Neural progenitor cell (in vitro differentiated cells): Measurements from ENCODE around the gene RPN2. TPM values are rescaled to one million over a fixed set of nuclear protein-coding genes. Genes with fewer than 3 reads are reported as not detected.

Experiments
- DNase-seq: peaks from one replicate; pipeline ENCODE4 v3.0.0-alpha.2; 2016; ENCODE audit warnings: low spot score
- H2AFZ ChIP-seq: fragments of 200-600 bp; sonication (generic); replicated peaks from 2 replicates; pipeline ENCODE4 v1.6.1; 2016; ENCODE audit warnings: antibody characterized with exemption
- H3F3A ChIP-seq: fragments of 200-600 bp; sonication (generic); 2 replicates; pipeline ENCODE4 v1.6.1; 2016; ENCODE audit warnings: antibody characterized with exemption, low read depth
- H3K27ac ChIP-seq: fragments of 200-600 bp; sonication (generic); 2 replicates; pipeline ENCODE4 v1.5.1; 2016; ENCODE audit warnings: mild to moderate bottlenecking
- H3K27me3 ChIP-seq: fragments of 200-600 bp; sonication (generic); 2 replicates; pipeline ENCODE4 v1.6.1; 2016; ENCODE audit warnings: mild to moderate bottlenecking, moderate library complexity
- H3K36me3 ChIP-seq: fragments of 200-600 bp; sonication (generic); 2 replicates; pipeline ENCODE4 v1.5.1; 2016
- H3K4me1 ChIP-seq: fragments of 200-600 bp; sonication (generic); 2 replicates; pipeline ENCODE4 v1.6.1; 2016; ENCODE audit warnings: mixed run types
- H3K4me2 ChIP-seq: fragments of 200-600 bp; sonication (generic); 2 replicates; pipeline ENCODE4 v1.6.1; 2016
- H3K4me3 ChIP-seq: fragments of 200-600 bp; sonication (generic); 2 replicates; pipeline ENCODE4 v1.5.1; 2016
- H3K79me2 ChIP-seq: fragments of 200-600 bp; sonication (generic); 2 replicates; pipeline ENCODE4 v1.6.1; 2016; ENCODE audit warnings: low read depth
- H3K9ac ChIP-seq: fragments of 200-600 bp; sonication (generic); 2 replicates; pipeline ENCODE4 v1.6.1; 2016
- H3K9me3 ChIP-seq: fragments of 200-600 bp; sonication (generic); 2 replicates; pipeline ENCODE4 v1.5.1; 2016; ENCODE audit warnings: low read depth
- H4K20me1 ChIP-seq: fragments of 200-600 bp; sonication (generic); 2 replicates; pipeline ENCODE4 v1.6.1; 2016; ENCODE audit warnings: low read depth
- H3K27ac Mint-ChIP-seq: 3 replicates; pipeline ENCODE4 v1.8.0; 2021; ENCODE audit warnings: mixed read lengths
- H3K27me3 Mint-ChIP-seq: 2 replicates; pipeline ENCODE4 v1.8.0; 2022; ENCODE audit warnings: low read depth, mild to moderate bottlenecking, inconsistent platforms, moderate library complexity, mixed read lengths; ENCODE audit not compliant: insufficient read depth
- H3K36me3 Mint-ChIP-seq: 3 replicates; pipeline ENCODE4 v1.8.0; 2021; ENCODE audit warnings: mixed read lengths
- H3K4me1 Mint-ChIP-seq: 3 replicates; pipeline ENCODE4 v1.8.0; 2021; ENCODE audit warnings: mixed read lengths
- H3K4me3 Mint-ChIP-seq: 3 replicates; pipeline ENCODE4 v1.8.0; 2021; ENCODE audit warnings: mild to moderate bottlenecking, moderate library complexity, mixed read lengths
- H3K9me3 Mint-ChIP-seq: 3 replicates; pipeline ENCODE4 v1.8.0; 2020; ENCODE audit warnings: mixed read lengths
- CTCF ChIP-seq: fragments of 200-600 bp; sonication (generic); IDR thresholded peaks from 2 replicates; pipeline ENCODE4 v1.5.1; 2017; ENCODE audit warnings: antibody characterized with exemption, mild to moderate bottlenecking
- EZH2 ChIP-seq: fragments of 200-600 bp; sonication (generic); IDR thresholded peaks from 2 replicates; pipeline ENCODE4 v1.6.1; 2017; ENCODE audit warnings: antibody characterized with exemption, mild to moderate bottlenecking, moderate library complexity
- EZH2phosphoT487 ChIP-seq: fragments of 200-600 bp; sonication (generic); IDR thresholded peaks from 2 replicates; pipeline ENCODE4 v1.6.1; 2017; ENCODE audit warnings: antibody characterized with exemption
- total RNA-seq: library from RNA; depleted of rRNA; stranded (reverse); fragments of >200 nt; gene quantifications from 2 replicates; pipeline ENCODE4 v1.2.3, GENCODE V29; 2015; ENCODE audit warnings: low replicate concordance

RPN2 gene
- total RNA-seq, 1 donor from 2014 or later, result 249 TPM

GRCh38 chr20:37165031-37165430 is 14.1 kb upstream of the RPN2 start:
- no peak for DNase-seq
- H3K27ac Mint-ChIP-seq, result no peak overlapping the region
- H3K27me3 ChIP-seq, result no peaks in the 10 kb centered on the region
- H3K36me3 ChIP-seq, result no peaks in the 10 kb centered on the region
- H3K9me3 ChIP-seq, result no peaks in the 10 kb centered on the region
- H3K27ac ChIP-seq, result no peak overlapping the region
- no peaks in the 10 kb centered on the region for H3K79me2 ChIP-seq
- no peaks in the 10 kb centered on the region for H4K20me1 ChIP-seq
- H2AFZ ChIP-seq, result no peak overlapping the region
- H3K4me3 Mint-ChIP-seq, result no peak overlapping the region
- no peak for TF ChIP-seq EZH2phosphoT487
- TF ChIP-seq EZH2, result no peak
- TF ChIP-seq CTCF, result no peak
- H3F3A ChIP-seq, result peaks cover 5% of the 10 kb centered on the region
- H3K4me1 ChIP-seq, result no peaks in the 10 kb centered on the region
- H3K9me3 Mint-ChIP-seq, result no peaks in the 10 kb centered on the region
- H3K27me3 Mint-ChIP-seq, result peaks cover 9% of the 10 kb centered on the region
- H3K36me3 Mint-ChIP-seq, result no peaks in the 10 kb centered on the region
- H3K9ac ChIP-seq, result no peak overlapping the region
- no peak overlapping the region for H3K4me2 ChIP-seq
- peaks cover 8% of the 10 kb centered on the region for H3K4me1 Mint-ChIP-seq
- H3K4me3 ChIP-seq, result no peak overlapping the region

GRCh38 chr20:37166867-37167266 is 12.3 kb upstream of the RPN2 start:
- Mint-ChIP-seq H3K36me3 (no peaks in the 10 kb centered on the region), H3K27ac (no peak overlapping the region), H3K27me3 (peaks cover 6% of the 10 kb centered on the region), H3K4me3 (no peak overlapping the region), H3K9me3 (no peaks in the 10 kb centered on the region), H3K4me1 (peaks cover 8% of the 10 kb centered on the region)
- Histone ChIP-seq H3K4me2 (no peak overlapping the region), H3F3A (peaks cover 5% of the 10 kb centered on the region), H2AFZ (no peak overlapping the region), H3K27me3 (no peaks in the 10 kb centered on the region), H3K79me2 (no peaks in the 10 kb centered on the region), H4K20me1 (no peaks in the 10 kb centered on the region), H3K27ac (no peak overlapping the region), H3K9me3 (no peaks in the 10 kb centered on the region), H3K4me1 (no peaks in the 10 kb centered on the region), H3K4me3 (no peak overlapping the region), H3K36me3 (no peaks in the 10 kb centered on the region), H3K9ac (no peak overlapping the region)
- no peak for DNase-seq
- TF ChIP-seq EZH2phosphoT487 (no peak), CTCF (no peak), EZH2 (no peak)

GRCh38 chr20:37172836-37173235 is 6.3 kb upstream of the RPN2 start:
- H3K27ac Mint-ChIP-seq, result no peak overlapping the region
- Histone ChIP-seq H2AFZ (no peak overlapping the region), H3K4me2 (no peak overlapping the region), H3K4me3 (no peak overlapping the region), H4K20me1 (no peaks in the 10 kb centered on the region), H3K27me3 (no peaks in the 10 kb centered on the region), H3F3A (peaks cover 2% of the 10 kb centered on the region), H3K9ac (no peak overlapping the region), H3K9me3 (no peaks in the 10 kb centered on the region), H3K27ac (no peak overlapping the region), H3K36me3 (no peaks in the 10 kb centered on the region), H3K79me2 (no peaks in the 10 kb centered on the region), H3K4me1 (no peaks in the 10 kb centered on the region)
- no peak overlapping the region for H3K4me3 Mint-ChIP-seq
- no peaks in the 10 kb centered on the region for H3K9me3 Mint-ChIP-seq
- no peaks in the 10 kb centered on the region for H3K4me1 Mint-ChIP-seq
- H3K36me3 Mint-ChIP-seq, result peaks cover 2% of the 10 kb centered on the region
- DNase-seq, result no peak
- TF ChIP-seq EZH2phosphoT487 (no peak), EZH2 (no peak), CTCF (no peak)
- H3K27me3 Mint-ChIP-seq, result peaks cover 2% of the 10 kb centered on the region
